Measurements from ENCODE around the gene PIAS2.
"Not testable (repeated sequence)": the region's sequence is repeated elsewhere in the genome, so short reads cannot be mapped to it uniquely, and the experiment has no call there.

PIAS2 gene

GRCh38 chr18:46868169-46868921, 49.0 kb downstream of the PIAS2 start:
- in situ Hi-C loops (cut with HindIII; ENCODE audit: low pct_ligation_motif_present, low sequenced_read_pairs): no loop called here
- TF ChIP-seq CTCF (IDR thresholded peaks at IDR 0.05; ENCODE audit: low read depth, low read length, missing control alignments): no peak
- Histone ChIP-seq H3K27ac (no peak overlapping the region), H3K36me3 (replicated peaks) (no peaks in the 10 kb centered on the region), H3K4me3 (ENCODE audit: low read depth, low read length) (no peak overlapping the region), H3K27me3 (replicated peaks) (no peaks in the 10 kb centered on the region)
- no peak for DNase-seq

GRCh38 chr18:46867367-46868143, 49.8 kb downstream of the PIAS2 start:
- Histone ChIP-seq H3K27ac (no peak overlapping the region), H3K36me3 (replicated peaks) (no peaks in the 10 kb centered on the region), H3K27me3 (replicated peaks) (no peaks in the 10 kb centered on the region), H3K4me3 (ENCODE audit: low read depth, low read length) (no peak overlapping the region)
- DNase-seq: no peak
- TF ChIP-seq CTCF (IDR thresholded peaks at IDR 0.05; ENCODE audit: low read depth, low read length, missing control alignments): no peak
- in situ Hi-C loops (cut with HindIII; ENCODE audit: low pct_ligation_motif_present, low sequenced_read_pairs): no loop called here

GRCh38 chr18:46866523-46866922, 50.8 kb downstream of the PIAS2 start:
- in situ Hi-C loops (cut with HindIII; ENCODE audit: low pct_ligation_motif_present, low sequenced_read_pairs): no loop called here

GRCh38 chr18:46865245-46865644, 52.1 kb downstream of the PIAS2 start:
- in situ Hi-C loops (cut with HindIII; ENCODE audit: low pct_ligation_motif_present, low sequenced_read_pairs); H3K36me3 ChIP-seq (replicated peaks); DNase-seq; H3K27ac ChIP-seq; H3K4me3 ChIP-seq (ENCODE audit: low read depth, low read length); H3K27me3 ChIP-seq (replicated peaks): not testable (repeated sequence)

More at GRCh38 chr18:46866523-46866922, 50.8 kb downstream of the PIAS2 start:
- Histone ChIP-seq H3K4me3 (ENCODE audit: low read depth, low read length) (no peak overlapping the region), H3K36me3 (replicated peaks) (no peaks in the 10 kb centered on the region), H3K27ac (no peak overlapping the region), H3K27me3 (replicated peaks) (no peaks in the 10 kb centered on the region)
- TF ChIP-seq CTCF (IDR thresholded peaks at IDR 0.05; ENCODE audit: low read depth, low read length, missing control alignments): no peak
- no peak for DNase-seq

- no peak for TF ChIP-seq CTCF (IDR thresholded peaks at IDR 0.05; ENCODE audit: low read depth, low read length, missing control alignments)
- H3K4me3 ChIP-seq (ENCODE audit: low read depth, low read length): no peak overlapping the region
- no peak overlapping the region for H3K27ac ChIP-seq
- in situ Hi-C loops (cut with HindIII; ENCODE audit: low pct_ligation_motif_present, low sequenced_read_pairs): no loop called here
- H3K36me3 ChIP-seq (replicated peaks): no peaks in the 10 kb centered on the region
- no peaks in the 10 kb centered on the region for H3K27me3 ChIP-seq (replicated peaks)
- DNase-seq: no peak
Measured at GRCh38 chr18:46859855-46860254, 57.5 kb downstream of the PIAS2 start.

GRCh38 chr18:46858290-46858689, 59.0 kb downstream of the PIAS2 start:
- Histone ChIP-seq H3K27me3 (replicated peaks) (no peaks in the 10 kb centered on the region), H3K4me3 (ENCODE audit: low read depth, low read length) (no peak overlapping the region), H3K27ac (no peak overlapping the region), H3K36me3 (replicated peaks) (no peaks in the 10 kb centered on the region)
- TF ChIP-seq CTCF (IDR thresholded peaks at IDR 0.05; ENCODE audit: low read depth, low read length, missing control alignments): no peak
- no peak for DNase-seq
- in situ Hi-C loops (cut with HindIII; ENCODE audit: low pct_ligation_motif_present, low sequenced_read_pairs): no loop called here
